Measurements from ENCODE around the gene EYA2.

DNA sequence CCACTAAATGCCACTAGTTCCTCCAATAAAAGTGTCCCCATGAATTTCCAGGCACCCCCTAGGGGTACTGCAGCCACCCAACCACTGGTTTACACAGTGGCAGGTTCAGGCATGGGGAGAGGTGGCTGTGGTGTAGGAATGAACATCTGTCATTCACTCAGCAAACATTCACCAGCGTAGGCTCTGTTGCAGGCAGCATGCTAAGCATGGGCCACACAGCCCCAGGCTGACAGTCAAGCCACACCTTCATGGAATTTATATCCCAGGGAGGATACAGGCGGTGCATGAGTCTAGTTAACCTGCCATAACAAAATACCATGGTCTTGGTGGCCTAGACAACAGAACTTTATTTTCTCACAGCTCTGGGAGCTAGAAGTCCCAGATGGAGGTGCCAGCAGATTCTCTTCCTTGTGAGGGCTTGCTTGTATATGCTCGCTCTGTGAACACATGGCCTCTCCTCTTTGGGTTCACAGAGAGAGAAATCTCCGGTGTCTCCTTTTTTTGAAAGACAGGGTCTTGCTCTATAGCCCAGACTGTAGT is 135.7 kb downstream of the EYA2 start:
- TF ChIP-seq, protein P1, sequence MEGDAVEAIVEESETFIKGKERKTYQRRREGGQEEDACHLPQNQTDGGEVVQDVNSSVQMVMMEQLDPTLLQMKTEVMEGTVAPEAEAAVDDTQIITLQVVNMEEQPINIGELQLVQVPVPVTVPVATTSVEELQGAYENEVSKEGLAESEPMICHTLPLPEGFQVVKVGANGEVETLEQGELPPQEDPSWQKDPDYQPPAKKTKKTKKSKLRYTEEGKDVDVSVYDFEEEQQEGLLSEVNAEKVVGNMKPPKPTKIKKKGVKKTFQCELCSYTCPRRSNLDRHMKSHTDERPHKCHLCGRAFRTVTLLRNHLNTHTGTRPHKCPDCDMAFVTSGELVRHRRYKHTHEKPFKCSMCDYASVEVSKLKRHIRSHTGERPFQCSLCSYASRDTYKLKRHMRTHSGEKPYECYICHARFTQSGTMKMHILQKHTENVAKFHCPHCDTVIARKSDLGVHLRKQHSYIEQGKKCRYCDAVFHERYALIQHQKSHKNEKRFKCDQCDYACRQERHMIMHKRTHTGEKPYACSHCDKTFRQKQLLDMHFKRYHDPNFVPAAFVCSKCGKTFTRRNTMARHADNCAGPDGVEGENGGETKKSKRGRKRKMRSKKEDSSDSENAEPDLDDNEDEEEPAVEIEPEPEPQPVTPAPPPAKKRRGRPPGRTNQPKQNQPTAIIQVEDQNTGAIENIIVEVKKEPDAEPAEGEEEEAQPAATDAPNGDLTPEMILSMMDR (conservative IDR thresholded peaks at IDR 0.05; ENCODE audit: low read depth, low read length), result no peak
- no peak for TF ChIP-seq EZH2phosphoT487 (IDR thresholded peaks at IDR 0.05; ENCODE audit: borderline replicate concordance, low read length)
